Endometrial microvascular endothelial cells (primary cell): ENCODE measurements around the gene TBX21. TPM values are rescaled to one million over a fixed set of nuclear protein-coding genes. Genes with fewer than 3 reads are reported as not detected.

Experiments
- in situ Hi-C: cut with HindIII; loops from 2 replicates; pipeline ENCODE4 v1.10.0; 2017; ENCODE audit warnings: low sequenced_read_pairs, low pct_unique_long_range_greater_than_20kb; ENCODE audit errors: inconsistent ontology term
- total RNA-seq: library from RNA; depleted of rRNA; stranded (reverse); fragments of >200 nt; gene quantifications from one replicate; pipeline ENCODE4 v1.2.3, GENCODE V29; 2015; ENCODE audit errors: inconsistent ontology term

The TBX21 gene
- total RNA-seq, 1 donor from 2014 or later, result not detected

GRCh38 chr17:47708864-47709541, 24.0 kb upstream of the TBX21 start:
- in situ Hi-C loops, result no loop called here

- in situ Hi-C loops, result no loop called here
Measured at GRCh38 chr17:47709594-47709993, 23.4 kb upstream of the TBX21 start.

GRCh38 chr17:47711366-47712099, 21.5 kb upstream of the TBX21 start:
- in situ Hi-C loops, result no loop called here

- in situ Hi-C loops, result no loop called here
Measured at GRCh38 chr17:47712330-47713023, 20.6 kb upstream of the TBX21 start.

- in situ Hi-C loops, result no loop called here
Measured at GRCh38 chr17:47713980-47714700, 18.9 kb upstream of the TBX21 start.

GRCh38 chr17:47714773-47715396, 18.2 kb upstream of the TBX21 start:
- in situ Hi-C loops, result no loop called here

GRCh38 chr17:47715669-47716325, 17.2 kb upstream of the TBX21 start:
- in situ Hi-C loops, result no loop called here

GRCh38 chr17:47716375-47716774, 16.7 kb upstream of the TBX21 start:
- in situ Hi-C loops, result no loop called here

- in situ Hi-C loops, result no loop called here
Measured at GRCh38 chr17:47717261-47717697, 15.8 kb upstream of the TBX21 start.

- in situ Hi-C loops, result no loop called here
Measured at GRCh38 chr17:47717979-47718621, 14.9 kb upstream of the TBX21 start.

- in situ Hi-C loops, result no loop called here
Measured at GRCh38 chr17:47718634-47719405, 14.2 kb upstream of the TBX21 start.

- in situ Hi-C loops, result no loop called here
Measured at GRCh38 chr17:47719411-47720152, 13.5 kb upstream of the TBX21 start.

GRCh38 chr17:47720196-47720595, 12.8 kb upstream of the TBX21 start:
- in situ Hi-C loops, result no loop called here

GRCh38 chr17:47720754-47721533, 12.1 kb upstream of the TBX21 start:
- in situ Hi-C loops, result no loop called here

GRCh38 chr17:47721725-47722124, 11.3 kb upstream of the TBX21 start:
- in situ Hi-C loops, result no loop called here

- in situ Hi-C loops, result no loop called here
Measured at GRCh38 chr17:47724705-47725104, 8.3 kb upstream of the TBX21 start.
